Mammary epithelial cell (primary cell): Measurements from ENCODE around the gene STX17.

ENCODE experiments used
- EZH2 ChIP-seq: IDR thresholded peaks from 2 replicates; pipeline ENCODE4 v1.6.1; 2012; ENCODE audit warnings: low read length, inconsistent platforms, borderline replicate concordance
- TF ChIP-seq, protein P1 (sequence below), 2 donors: IDR thresholded peaks in 1 of 2; conservative IDR thresholded peaks in 1 of 2; 2 replicates each; pipeline ENCODE4 v1.5.1; 2011 to 2012; ENCODE audit warnings: inconsistent platforms in 2 of 2, low read length in 2 of 2, mild to moderate bottlenecking in 2 of 2, control low read depth in 1 of 2, low read depth in 1 of 2; ENCODE audit not compliant: insufficient read depth in 1 of 2; ENCODE audit errors: extremely low read depth in 1 of 2

DNA sequence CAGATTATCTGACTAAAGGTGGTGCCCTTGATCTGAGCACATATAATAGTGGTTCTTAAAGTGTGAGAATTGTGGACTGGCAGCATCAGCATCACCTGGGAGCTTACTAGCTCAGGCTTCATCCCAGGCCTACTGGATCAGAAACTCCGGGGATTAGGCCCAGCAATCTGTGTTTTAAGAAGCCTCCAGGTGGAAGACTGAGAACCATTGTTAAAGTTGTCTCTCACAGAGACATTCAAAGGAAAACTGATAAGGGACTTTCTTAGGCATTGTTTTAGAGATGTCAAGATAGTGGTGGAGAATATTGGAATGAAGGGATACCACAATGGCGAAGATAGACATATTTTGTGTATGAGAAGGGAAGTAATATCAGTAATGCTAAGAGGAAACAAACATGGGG, 59.5 kb downstream of the STX17 start:
- TF ChIP-seq, protein P1, sequence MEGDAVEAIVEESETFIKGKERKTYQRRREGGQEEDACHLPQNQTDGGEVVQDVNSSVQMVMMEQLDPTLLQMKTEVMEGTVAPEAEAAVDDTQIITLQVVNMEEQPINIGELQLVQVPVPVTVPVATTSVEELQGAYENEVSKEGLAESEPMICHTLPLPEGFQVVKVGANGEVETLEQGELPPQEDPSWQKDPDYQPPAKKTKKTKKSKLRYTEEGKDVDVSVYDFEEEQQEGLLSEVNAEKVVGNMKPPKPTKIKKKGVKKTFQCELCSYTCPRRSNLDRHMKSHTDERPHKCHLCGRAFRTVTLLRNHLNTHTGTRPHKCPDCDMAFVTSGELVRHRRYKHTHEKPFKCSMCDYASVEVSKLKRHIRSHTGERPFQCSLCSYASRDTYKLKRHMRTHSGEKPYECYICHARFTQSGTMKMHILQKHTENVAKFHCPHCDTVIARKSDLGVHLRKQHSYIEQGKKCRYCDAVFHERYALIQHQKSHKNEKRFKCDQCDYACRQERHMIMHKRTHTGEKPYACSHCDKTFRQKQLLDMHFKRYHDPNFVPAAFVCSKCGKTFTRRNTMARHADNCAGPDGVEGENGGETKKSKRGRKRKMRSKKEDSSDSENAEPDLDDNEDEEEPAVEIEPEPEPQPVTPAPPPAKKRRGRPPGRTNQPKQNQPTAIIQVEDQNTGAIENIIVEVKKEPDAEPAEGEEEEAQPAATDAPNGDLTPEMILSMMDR (conservative IDR thresholded peaks at IDR 0.05 in 1 of 2, IDR thresholded peaks at IDR 0.05 in 1 of 2; ENCODE audit: extremely low read depth in 1 of 2, insufficient read depth in 1 of 2, low read depth in 1 of 2, low read length in 2 of 2) = no peak
- no peak for TF ChIP-seq EZH2
